ENCODE data around the gene SLC44A2.

GRCh38 chr19:10682397-10683063, 57.2 kb downstream of the SLC44A2 start:
- TF ChIP-seq POLR2A (IDR thresholded peaks at IDR 0.05) (no peak), CTCF (IDR thresholded peaks at IDR 0.05) (no peak)
